NCI-H2227 (cell line): ENCODE measurements around the gene CHST11.

Experiments
- DNase-seq: peaks from one replicate; lab custom pipeline; 2025; ENCODE audit not compliant: unreplicated experiment; lab: John Stamatoyannopoulos, UW

Gene CHST11

GRCh38 chr12:104689635-104690034 is 232.9 kb downstream of the CHST11 start:
- no peak for DNase-seq

GRCh38 chr12:104691721-104692556 is 235.2 kb downstream of the CHST11 start:
- no peak for DNase-seq

- DNase-seq, result no peak
Observed at GRCh38 chr12:104692557-104693218, 235.9 kb downstream of the CHST11 start.

GRCh38 chr12:104693493-104693892 is 236.7 kb downstream of the CHST11 start:
- no peak for DNase-seq

- no peak for DNase-seq
Observed at GRCh38 chr12:104694161-104694560, 237.4 kb downstream of the CHST11 start.

- DNase-seq, result no peak
Observed at GRCh38 chr12:104694711-104695110, 238.0 kb downstream of the CHST11 start.

GRCh38 chr12:104695453-104696148 is 238.9 kb downstream of the CHST11 start:
- DNase-seq, result no peak

- DNase-seq, result no peak
Observed at GRCh38 chr12:104697186-104697585, 240.4 kb downstream of the CHST11 start.

- no peak for DNase-seq
Observed at GRCh38 chr12:104698871-104699270, 242.1 kb downstream of the CHST11 start.

GRCh38 chr12:104699489-104700190 is 242.9 kb downstream of the CHST11 start:
- DNase-seq, result no peak

- no peak for DNase-seq
Observed at GRCh38 chr12:104700324-104700723, 243.6 kb downstream of the CHST11 start.

- no peak for DNase-seq
Observed at GRCh38 chr12:104701301-104701700, 244.6 kb downstream of the CHST11 start.

- no peak for DNase-seq
Observed at GRCh38 chr12:104701756-104702155, 245.0 kb downstream of the CHST11 start.

GRCh38 chr12:104702565-104703139 is 245.9 kb downstream of the CHST11 start:
- DNase-seq, result no peak

- DNase-seq, result no peak
Observed at GRCh38 chr12:104703372-104703771, 246.6 kb downstream of the CHST11 start.

GRCh38 chr12:104704224-104704779 is 247.6 kb downstream of the CHST11 start:
- no peak for DNase-seq

GRCh38 chr12:104707194-104707593 is 250.4 kb downstream of the CHST11 start:
- DNase-seq, result no peak

GRCh38 chr12:104707794-104708558 is 251.2 kb downstream of the CHST11 start:
- no peak for DNase-seq

GRCh38 chr12:104708891-104709290 is 252.1 kb downstream of the CHST11 start:
- DNase-seq, result no peak
